Neuronal stem cell (in vitro differentiated cells): Measurements from ENCODE around the gene AGXT. TPM values are rescaled to one million over a fixed set of nuclear protein-coding genes. Genes with fewer than 3 reads are reported as not detected.

Source experiments
- DNase-seq: peaks from one replicate; pipeline ENCODE4 v3.0.0-alpha.2; 2013; ENCODE audit warnings: low spot score
- H2AFZ ChIP-seq: one replicate; pipeline ENCODE4 v1.6.1; 2013; ENCODE audit warnings: mild to moderate bottlenecking, low read length, inconsistent platforms
- H2AK5ac ChIP-seq: 2 replicates; pipeline ENCODE4 v1.6.1; 2013; ENCODE audit warnings: low read depth, mild to moderate bottlenecking, inconsistent platforms, low read length, moderate library complexity, mixed read lengths
- H2BK120ac ChIP-seq: 2 replicates; pipeline ENCODE4 v1.6.1; 2013; ENCODE audit warnings: low read depth, mild to moderate bottlenecking, inconsistent platforms, low read length, moderate library complexity, mixed read lengths
- H2BK12ac ChIP-seq: one replicate; pipeline ENCODE4 v1.6.1; 2013; ENCODE audit warnings: low read length, inconsistent platforms
- H2BK15ac ChIP-seq: 2 replicates; pipeline ENCODE4 v1.6.1; 2013; ENCODE audit warnings: mild to moderate bottlenecking, low read length, inconsistent platforms, mixed read lengths
- H2BK5ac ChIP-seq: one replicate; pipeline ENCODE4 v1.6.1; 2013; ENCODE audit warnings: inconsistent platforms, mild to moderate bottlenecking, low read length, moderate library complexity
- H3K14ac ChIP-seq: one replicate; pipeline ENCODE4 v1.6.1; 2013; ENCODE audit warnings: low read length, inconsistent platforms
- H3K18ac ChIP-seq: 2 replicates; pipeline ENCODE4 v1.6.1; 2013; ENCODE audit warnings: low read length, inconsistent platforms
- H3K23ac ChIP-seq: 2 replicates; pipeline ENCODE4 v1.6.1; 2013; ENCODE audit warnings: low read depth, mild to moderate bottlenecking, mixed read lengths, low read length, inconsistent platforms; ENCODE audit not compliant: poor library complexity
- H3K27ac ChIP-seq: replicated peaks from 3 replicates; pipeline ENCODE4 v1.5.1; 2013; ENCODE audit warnings: low read length, inconsistent platforms
- H3K27me3 ChIP-seq, 3 experiments: 2 replicates each; pipeline ENCODE4 v1.6.1; 2013; ENCODE audit warnings: low read length in 3 of 3, mild to moderate bottlenecking in 2 of 3, inconsistent platforms in 1 of 3, low read depth in 1 of 3, mixed read lengths in 1 of 3, moderate library complexity in 1 of 3; ENCODE audit not compliant: control insufficient read depth in 3 of 3, insufficient read depth in 3 of 3
- H3K36me3 ChIP-seq, 2 donors: replicated peaks in 1 of 2; 2 replicates each; pipeline ENCODE4 v1.6.1; 2013; ENCODE audit warnings: low read length in 2 of 2; ENCODE audit not compliant: control insufficient read depth in 2 of 2, insufficient read depth in 2 of 2
- H3K4ac ChIP-seq: 2 replicates; pipeline ENCODE4 v1.6.1; 2013; ENCODE audit warnings: inconsistent platforms, mild to moderate bottlenecking, low read length, moderate library complexity
- H3K4me1 ChIP-seq, 2 donors: 1 replicate in 1 of 2; 2 replicates in 1 of 2; pipeline ENCODE4 v1.6.1; 2013; ENCODE audit warnings: low read length in 2 of 2, low read depth in 1 of 2; ENCODE audit not compliant: control insufficient read depth in 2 of 2, insufficient read depth in 1 of 2
- H3K4me2 ChIP-seq: one replicate; pipeline ENCODE4 v1.6.1; 2013; ENCODE audit warnings: mild to moderate bottlenecking, low read length, inconsistent platforms; ENCODE audit not compliant: insufficient read depth, poor library complexity, severe bottlenecking
- H3K4me3 ChIP-seq, 2 donors: 2 replicates each; pipeline ENCODE4 v1.5.1; 2013; ENCODE audit warnings: low read length in 2 of 2, mild to moderate bottlenecking in 2 of 2, inconsistent platforms in 1 of 2, moderate library complexity in 1 of 2
- H3K79me1 ChIP-seq: one replicate; pipeline ENCODE4 v1.6.1; 2013; ENCODE audit warnings: low read depth, mild to moderate bottlenecking, inconsistent platforms, low read length, moderate library complexity
- H3K9ac ChIP-seq: one replicate; pipeline ENCODE4 v1.6.1; 2013; ENCODE audit warnings: mild to moderate bottlenecking, low read depth, low read length, inconsistent platforms; ENCODE audit not compliant: poor library complexity
- H3K9me3 ChIP-seq, 2 donors: replicated peaks in 1 of 2; 2 replicates each; pipeline versions ENCODE3 to v1.6.1; 2013; ENCODE audit warnings: low read length in 2 of 2, mild to moderate bottlenecking in 2 of 2, inconsistent platforms in 1 of 2, low read depth in 1 of 2, mixed read lengths in 1 of 2, moderate library complexity in 1 of 2; ENCODE audit not compliant: control insufficient read depth in 2 of 2, insufficient read depth in 1 of 2
- H4K8ac ChIP-seq: one replicate; pipeline ENCODE4 v1.6.1; 2013; ENCODE audit warnings: low read depth, mild to moderate bottlenecking, inconsistent platforms, low read length, moderate library complexity
- H4K91ac ChIP-seq: one replicate; pipeline ENCODE4 v1.6.1; 2013; ENCODE audit warnings: low read length, low read depth, mild to moderate bottlenecking, inconsistent platforms; ENCODE audit not compliant: poor library complexity
- WGBS, 2 donors: extraction: QIAGEN DNeasy Blood & Tissue Kit; methylation state at CpG; one replicate each; pipeline ENCODE4 v1.1.7; 2013; ENCODE audit warnings: missing lambda C conversion rate in 2 of 2, mixed read lengths in 1 of 2; ENCODE audit not compliant: insufficient read length in 2 of 2, insufficient replicate concordance in 1 of 2; ENCODE audit errors: extremely low coverage in 2 of 2; 5-methylcytosine and 5-hydroxymethylcytosine counted together
- polyA plus RNA-seq, 2 experiments: library from polyadenylated mRNA; stranded (reverse); fragments of 200-250 nt; gene quantifications; one replicate each; pipeline ENCODE4 v1.2.3, GENCODE V29; 2013

Gene AGXT
- polyA plus RNA-seq (2013, experiment 1 of 2) = not detected
- polyA plus RNA-seq (2013, experiment 2 of 2) = not detected

DNA sequence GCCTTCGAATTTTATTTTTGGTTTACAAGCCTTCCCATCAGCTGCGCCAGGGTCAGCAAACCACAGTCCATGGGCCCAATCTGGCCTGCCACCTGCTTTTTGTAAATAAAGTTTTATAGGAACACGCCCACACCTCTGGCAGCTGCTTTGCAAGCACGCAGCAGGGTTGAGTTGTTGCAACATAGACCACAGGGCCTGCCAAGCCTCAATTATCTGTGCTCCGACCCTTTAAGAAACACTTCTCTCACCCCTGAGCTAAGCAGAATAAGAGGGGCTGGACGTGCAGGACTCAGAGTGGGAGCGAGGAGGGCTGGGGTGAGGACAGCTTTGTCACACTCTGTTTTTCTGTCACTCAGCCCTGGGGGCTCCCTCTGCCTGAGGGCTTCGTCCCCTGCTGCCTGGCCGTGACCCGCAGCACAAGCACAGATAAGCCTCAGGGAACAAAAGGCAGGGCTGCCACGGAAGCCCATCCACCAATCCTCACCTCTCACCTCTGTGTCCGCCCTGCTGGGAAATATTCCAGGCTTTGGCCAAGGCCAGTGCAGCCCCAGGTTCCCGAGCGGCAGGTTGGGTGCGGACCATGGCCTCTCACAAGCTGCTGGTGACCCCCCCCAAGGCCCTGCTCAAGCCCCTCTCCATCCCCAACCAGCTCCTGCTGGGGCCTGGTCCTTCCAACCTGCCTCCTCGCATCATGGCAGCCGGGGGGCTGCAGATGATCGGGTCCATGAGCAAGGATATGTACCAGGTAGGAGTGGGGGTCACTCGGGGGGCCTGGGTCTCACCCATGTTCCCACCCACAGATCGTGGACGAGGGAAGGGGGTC, at the start of gene AGXT:
AGXT (plus strand) TSS at position 539 of the 823 bp plus-strand sequence; CDS start at position 581, 42 bp downstream.
- no peak within 1 kb of the TSS for H3K4me3 ChIP-seq
- no peak within 1 kb of the TSS for H4K91ac ChIP-seq
- DNase-seq = no peak
- H3K36me3 ChIP-seq = peaks cover 0 to 2% of the 10 kb centered on the region in 2 donors
- H3K27me3 ChIP-seq = peaks cover 0 to 71% (median 0%) of the 10 kb centered on the region in 3 experiments
- H2BK15ac ChIP-seq = peak within 1 kb of the TSS; percentile 25
- no peak within 1 kb of the TSS for H3K4ac ChIP-seq
- peak within 1 kb of the TSS; percentile 87 for H2AK5ac ChIP-seq
- no peak within 1 kb of the TSS for H2BK120ac ChIP-seq
- no peak within 1 kb of the TSS for H2BK12ac ChIP-seq
- H3K79me1 ChIP-seq = peaks cover 2% of the 10 kb centered on the region
- no CpG with 5 or more reads among the region's 21 CpGs for WGBS, 2 donors
- H3K9ac ChIP-seq = no peak within 1 kb of the TSS
- peak within 1 kb of the TSS; percentile 72 for H4K8ac ChIP-seq
- H3K18ac ChIP-seq = peak within 1 kb of the TSS; percentile 44
- H3K4me1 ChIP-seq = peaks cover 0 to 4% of the 10 kb centered on the region in 2 donors
- no peak within 1 kb of the TSS for H2BK5ac ChIP-seq
- no peaks in the 10 kb centered on the region for H3K9me3 ChIP-seq
- peak within 1 kb of the TSS; percentile 60 for H3K14ac ChIP-seq
- H2AFZ ChIP-seq = peak within 1 kb of the TSS; percentile 11
- H3K27ac ChIP-seq = no peak within 1 kb of the TSS
- peak within 1 kb of the TSS; percentile 45 for H3K23ac ChIP-seq
- no peak within 1 kb of the TSS for H3K4me2 ChIP-seq

DNA sequence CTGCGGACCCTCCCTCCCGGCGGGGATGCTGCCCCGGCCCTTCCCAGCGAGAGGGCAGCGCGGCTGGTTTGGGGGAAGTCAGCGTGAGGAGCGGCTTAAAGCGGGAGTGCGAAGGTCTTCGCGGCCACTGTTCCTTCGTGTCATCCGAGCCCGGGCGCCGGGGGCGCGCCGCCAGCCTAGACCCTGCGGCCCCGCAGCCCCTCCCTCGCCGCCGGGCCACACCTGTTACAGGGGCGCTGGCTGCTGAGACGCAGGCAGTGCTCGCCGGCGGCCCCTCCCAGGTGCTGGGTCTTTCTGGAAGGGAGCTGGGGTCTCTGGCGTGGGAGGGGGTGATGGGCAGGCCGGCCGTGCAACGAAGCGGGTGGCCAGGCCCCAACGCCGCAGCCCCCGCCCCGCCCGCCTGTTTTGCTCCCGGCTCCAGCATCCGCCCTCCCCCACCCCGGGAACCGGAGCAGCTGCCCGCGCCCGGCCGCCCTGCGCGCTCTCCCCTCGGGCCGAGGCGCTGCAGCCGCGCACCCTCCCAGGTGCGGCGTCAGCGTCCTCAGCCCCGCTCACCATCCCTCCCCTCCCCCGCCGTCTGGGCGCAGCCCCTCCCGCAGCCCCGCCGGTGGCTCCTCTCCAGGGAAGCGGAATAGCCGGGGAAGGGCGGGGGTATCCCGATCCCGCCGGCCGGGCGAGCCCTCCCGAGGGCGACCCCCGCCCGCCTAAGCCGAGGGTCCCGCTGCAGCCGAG, 49.3 kb upstream of the AGXT start:
- Histone ChIP-seq H3K9ac (peak overlapping the region; percentile 89), H3K18ac (peak overlapping the region; percentile 97), H3K9me3 (peaks cover 9 to 14% of the 10 kb centered on the region in 2 donors), H4K91ac (no peak overlapping the region), H2AK5ac (peak overlapping the region; percentile 48), H4K8ac (no peak overlapping the region), H2BK15ac (peak overlapping the region; percentile 39), H3K27me3 (peaks cover 0 to 22% (median 3%) of the 10 kb centered on the region in 3 experiments), H2BK5ac (peak overlapping the region; percentile 58), H2AFZ (peak overlapping the region; percentile 97), H3K14ac (peak overlapping the region; percentile 65), H2BK120ac (peak overlapping the region; percentile 36), H3K79me1 (peaks cover 31% of the 10 kb centered on the region), H3K4ac (no peak overlapping the region), H3K4me3 (peak overlapping the region; percentile 76 to 95), H3K27ac (peak overlapping the region; percentile 42), H3K4me1 (peaks cover 8% of the 10 kb centered on the region in 2 donors), H3K23ac (peak overlapping the region; percentile 75), H3K4me2 (peak overlapping the region; percentile 94), H2BK12ac (no peak overlapping the region), H3K36me3 (peaks cover 0 to 7% of the 10 kb centered on the region in 2 donors)
- no CpG with 5 or more reads among the region's 81 CpGs for WGBS, 2 donors
- DNase-seq = peak; percentile 44

DNA sequence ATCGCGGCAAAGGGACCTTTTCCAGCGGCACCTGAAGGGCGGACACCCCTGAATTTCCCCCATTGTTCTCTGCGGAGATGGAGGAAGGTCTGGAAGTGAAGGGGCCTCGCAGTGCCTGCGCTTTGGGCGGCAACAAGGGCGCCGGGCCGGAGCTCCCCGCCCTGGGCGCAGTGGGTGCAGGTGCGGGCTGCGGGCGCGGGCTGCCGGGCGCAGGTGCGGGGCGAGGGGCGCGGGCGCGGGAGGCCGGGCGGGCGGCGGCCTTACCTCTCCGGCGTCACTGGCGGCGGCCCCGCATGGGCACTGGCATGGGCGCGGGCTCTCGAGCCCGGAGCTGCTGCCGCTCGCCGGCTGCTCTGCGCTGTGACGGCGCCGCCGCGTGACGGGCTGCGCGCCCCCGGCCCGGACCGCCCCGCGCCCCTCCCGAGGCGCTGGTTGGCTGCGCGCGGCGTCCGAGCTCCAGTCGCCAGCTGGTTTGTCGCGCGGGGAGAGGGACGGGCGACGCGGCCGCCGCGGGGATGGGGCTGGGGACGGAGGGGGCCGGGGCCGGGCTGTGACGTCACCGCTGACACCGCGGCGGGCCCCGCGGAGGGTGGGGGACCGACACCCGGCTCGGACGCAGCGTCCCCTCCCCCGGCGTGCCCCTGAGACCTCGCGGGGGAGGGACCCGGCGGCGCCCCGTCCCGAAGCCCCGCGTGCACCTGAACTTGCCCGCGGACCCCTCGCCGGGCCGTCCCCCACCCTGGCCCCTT, 48.6 kb upstream of the AGXT start, which contains the start of gene KIF1A:
KIF1A (minus strand) TSS at position 362 of the 749 bp plus-strand sequence. CDS start 22,467 bp downstream, outside the sequence.
- Histone ChIP-seq H2BK5ac (peak within 1 kb of the TSS; percentile 58), H3K4me3 (peak within 1 kb of the TSS; percentile 76 to 95), H2AFZ (peak within 1 kb of the TSS; percentile 97), H3K9ac (peak within 1 kb of the TSS; percentile 89), H2BK120ac (peak within 1 kb of the TSS; percentile 36), H3K36me3 (peaks cover 0 to 6% of the 10 kb centered on the region in 2 donors), H2AK5ac (peak within 1 kb of the TSS; percentile 51), H3K9me3 (peaks cover 5 to 7% of the 10 kb centered on the region in 2 donors), H3K27ac (peak within 1 kb of the TSS; percentile 42), H2BK12ac (no peak within 1 kb of the TSS), H3K14ac (peak within 1 kb of the TSS; percentile 65), H3K79me1 (peaks cover 27% of the 10 kb centered on the region), H3K18ac (peak within 1 kb of the TSS; percentile 97), H4K8ac (no peak within 1 kb of the TSS), H3K4me2 (peak within 1 kb of the TSS; percentile 94), H4K91ac (no peak within 1 kb of the TSS), H2BK15ac (peak within 1 kb of the TSS; percentile 88), H3K23ac (peak within 1 kb of the TSS; percentile 75), H3K4ac (no peak within 1 kb of the TSS), H3K27me3 (peaks cover 0 to 28% (median 5%) of the 10 kb centered on the region in 3 experiments), H3K4me1 (peaks cover 8% of the 10 kb centered on the region in 2 donors)
- no CpG with 5 or more reads among the region's 104 CpGs for WGBS, 2 donors
- peak; percentile 72 for DNase-seq
